Measurements from ENCODE around the gene CCL14. TPM values are rescaled to one million over a fixed set of nuclear protein-coding genes. Genes with fewer than 3 reads are reported as not detected.

CCL14 gene
- total RNA-seq, 1 experiment from 2014 or later = not detected

DNA sequence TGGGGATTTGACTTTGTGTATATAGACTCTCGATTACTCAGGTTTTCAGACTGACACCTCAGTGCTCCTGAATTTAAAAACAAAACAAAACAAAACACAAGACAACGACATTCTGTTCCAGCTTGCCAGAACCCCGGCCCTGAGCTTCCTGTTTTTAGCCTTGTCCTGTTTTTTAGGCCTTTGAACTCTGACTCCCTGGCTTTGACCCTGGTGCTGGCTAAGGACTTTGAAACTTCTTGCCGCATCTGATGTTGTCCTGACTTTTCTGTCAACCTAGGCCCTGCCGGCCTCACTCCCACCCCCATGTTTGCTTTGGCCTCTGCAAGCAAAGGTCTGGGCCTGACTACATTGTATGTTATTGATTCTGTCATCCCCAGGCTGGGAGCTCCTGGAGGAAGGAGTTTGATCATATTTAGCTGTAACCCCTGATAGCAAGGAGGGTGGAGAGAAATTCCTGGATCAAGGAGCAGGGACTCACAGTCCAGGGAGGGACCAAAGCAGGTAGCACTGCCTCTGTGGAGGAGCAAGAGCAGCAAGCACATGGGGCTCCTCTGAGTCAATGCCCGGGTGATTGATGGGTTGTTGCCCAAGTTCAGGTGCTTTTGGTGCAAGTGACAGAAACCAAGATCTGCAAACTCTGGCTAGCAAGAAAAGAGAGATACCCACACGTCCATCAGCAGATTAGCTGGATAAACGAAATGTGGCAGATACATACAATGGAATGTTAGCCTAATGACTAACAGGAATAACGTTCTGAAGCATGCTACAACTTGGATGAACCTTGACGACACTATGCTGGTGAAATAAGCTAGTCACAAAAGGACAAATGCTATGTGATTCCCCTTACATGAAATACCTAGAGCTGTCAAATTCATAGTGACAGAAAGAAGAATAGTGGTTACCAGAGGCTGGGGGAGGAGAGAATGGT is 12.9 kb downstream of the CCL14 start:
- Histone ChIP-seq H3K4me1 (ENCODE audit: control insufficient read depth, insufficient read depth, low read length) (peaks cover 5% of the 10 kb centered on the region; the same call in 1 of the 2 replicates), H3K27ac (ENCODE audit: low read length) (no peak overlapping the region), H3K36me3 (ENCODE audit: control insufficient read depth, insufficient read depth, low read length) (no peaks in the 10 kb centered on the region), H3K4me3 (ENCODE audit: low read depth in 2 of 2, low read length in 2 of 2) (no peak overlapping the region), H3K27me3 (ENCODE audit: control insufficient read depth, insufficient read depth, low read length) (no peaks in the 10 kb centered on the region), H3K9me3 (ENCODE audit: control insufficient read depth, insufficient read depth, low read depth, low read length) (no peaks in the 10 kb centered on the region)
- DNase-seq (ENCODE audit: low read depth, low spot score) (no peak), ATAC-seq (no peak)
- BruUV-seq (replicated peaks) = no TSS peak
- no peak for TF ChIP-seq TCF7L2 (IDR thresholded peaks at IDR 0.05; ENCODE audit: low read depth, low read length)
- TF ChIP-seq, protein P1, sequence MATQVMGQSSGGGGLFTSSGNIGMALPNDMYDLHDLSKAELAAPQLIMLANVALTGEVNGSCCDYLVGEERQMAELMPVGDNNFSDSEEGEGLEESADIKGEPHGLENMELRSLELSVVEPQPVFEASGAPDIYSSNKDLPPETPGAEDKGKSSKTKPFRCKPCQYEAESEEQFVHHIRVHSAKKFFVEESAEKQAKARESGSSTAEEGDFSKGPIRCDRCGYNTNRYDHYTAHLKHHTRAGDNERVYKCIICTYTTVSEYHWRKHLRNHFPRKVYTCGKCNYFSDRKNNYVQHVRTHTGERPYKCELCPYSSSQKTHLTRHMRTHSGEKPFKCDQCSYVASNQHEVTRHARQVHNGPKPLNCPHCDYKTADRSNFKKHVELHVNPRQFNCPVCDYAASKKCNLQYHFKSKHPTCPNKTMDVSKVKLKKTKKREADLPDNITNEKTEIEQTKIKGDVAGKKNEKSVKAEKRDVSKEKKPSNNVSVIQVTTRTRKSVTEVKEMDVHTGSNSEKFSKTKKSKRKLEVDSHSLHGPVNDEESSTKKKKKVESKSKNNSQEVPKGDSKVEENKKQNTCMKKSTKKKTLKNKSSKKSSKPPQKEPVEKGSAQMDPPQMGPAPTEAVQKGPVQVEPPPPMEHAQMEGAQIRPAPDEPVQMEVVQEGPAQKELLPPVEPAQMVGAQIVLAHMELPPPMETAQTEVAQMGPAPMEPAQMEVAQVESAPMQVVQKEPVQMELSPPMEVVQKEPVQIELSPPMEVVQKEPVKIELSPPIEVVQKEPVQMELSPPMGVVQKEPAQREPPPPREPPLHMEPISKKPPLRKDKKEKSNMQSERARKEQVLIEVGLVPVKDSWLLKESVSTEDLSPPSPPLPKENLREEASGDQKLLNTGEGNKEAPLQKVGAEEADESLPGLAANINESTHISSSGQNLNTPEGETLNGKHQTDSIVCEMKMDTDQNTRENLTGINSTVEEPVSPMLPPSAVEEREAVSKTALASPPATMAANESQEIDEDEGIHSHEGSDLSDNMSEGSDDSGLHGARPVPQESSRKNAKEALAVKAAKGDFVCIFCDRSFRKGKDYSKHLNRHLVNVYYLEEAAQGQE (IDR thresholded peaks at IDR 0.05; ENCODE audit: insufficient read depth in 1 of 2, low read depth in 2 of 2, low read length in 1 of 2) = no peak
- TF ChIP-seq POLR2AphosphoS5 (IDR thresholded peaks at IDR 0.05; ENCODE audit: low read depth, low read length) = no peak
- no peak for TF ChIP-seq SIN3A (IDR thresholded peaks at IDR 0.05; ENCODE audit: borderline replicate concordance, insufficient read depth, low read depth, low read length)
- TF ChIP-seq, protein P2, sequence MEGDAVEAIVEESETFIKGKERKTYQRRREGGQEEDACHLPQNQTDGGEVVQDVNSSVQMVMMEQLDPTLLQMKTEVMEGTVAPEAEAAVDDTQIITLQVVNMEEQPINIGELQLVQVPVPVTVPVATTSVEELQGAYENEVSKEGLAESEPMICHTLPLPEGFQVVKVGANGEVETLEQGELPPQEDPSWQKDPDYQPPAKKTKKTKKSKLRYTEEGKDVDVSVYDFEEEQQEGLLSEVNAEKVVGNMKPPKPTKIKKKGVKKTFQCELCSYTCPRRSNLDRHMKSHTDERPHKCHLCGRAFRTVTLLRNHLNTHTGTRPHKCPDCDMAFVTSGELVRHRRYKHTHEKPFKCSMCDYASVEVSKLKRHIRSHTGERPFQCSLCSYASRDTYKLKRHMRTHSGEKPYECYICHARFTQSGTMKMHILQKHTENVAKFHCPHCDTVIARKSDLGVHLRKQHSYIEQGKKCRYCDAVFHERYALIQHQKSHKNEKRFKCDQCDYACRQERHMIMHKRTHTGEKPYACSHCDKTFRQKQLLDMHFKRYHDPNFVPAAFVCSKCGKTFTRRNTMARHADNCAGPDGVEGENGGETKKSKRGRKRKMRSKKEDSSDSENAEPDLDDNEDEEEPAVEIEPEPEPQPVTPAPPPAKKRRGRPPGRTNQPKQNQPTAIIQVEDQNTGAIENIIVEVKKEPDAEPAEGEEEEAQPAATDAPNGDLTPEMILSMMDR (IDR thresholded peaks at IDR 0.05) = no peak
- CTCF ChIA-PET = interaction anchor here (0.6 to 0.7 kb wide), 2 partner anchors 174 to 1554 kb away, joined by 3 to 7 read pairs; no protein-coding TSS in a partner anchor
- POLR2A ChIA-PET = no interaction called here
- in situ Hi-C loops (cut with HindIII; ENCODE audit: low pct_unique_long_range_greater_than_20kb, low sequenced_read_pairs) (no loop called here), intact Hi-C loops (cut with micrococcal nuclease; ENCODE audit: unreplicated experiment) (no loop called here)

DNA sequence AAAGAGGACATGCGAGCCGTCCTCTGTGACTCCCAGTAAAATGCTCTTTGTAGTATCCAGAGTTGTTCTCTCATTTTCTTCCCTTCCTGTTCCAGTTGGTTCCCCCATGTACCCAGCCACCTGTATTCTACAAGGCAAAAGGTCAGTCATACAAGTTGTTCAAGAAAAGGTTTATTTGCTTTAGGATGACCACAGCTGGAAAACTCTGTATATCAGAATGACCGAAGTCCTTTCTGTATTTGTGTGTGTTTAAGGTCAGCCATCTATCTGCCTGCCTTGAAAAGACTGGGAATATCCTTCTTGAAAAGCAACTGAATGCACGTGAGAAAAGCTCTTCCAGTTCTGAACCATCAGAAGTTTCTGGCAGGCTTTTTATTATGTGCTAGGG is 13.6 kb downstream of the CCL14 start:
- intact Hi-C loops (cut with micrococcal nuclease; ENCODE audit: unreplicated experiment) = no loop called here
- no peak overlapping the region for H3K4me3 ChIP-seq (ENCODE audit: low read depth in 2 of 2, low read length in 2 of 2)
- H3K36me3 ChIP-seq (ENCODE audit: control insufficient read depth, insufficient read depth, low read length) = no peaks in the 10 kb centered on the region
- DNase-seq (ENCODE audit: low read depth, low spot score) (no peak), ATAC-seq (no peak)
- peaks cover 5% of the 10 kb centered on the region; the same call in 1 of the 2 replicates for H3K4me1 ChIP-seq (ENCODE audit: control insufficient read depth, insufficient read depth, low read length)
- no peaks in the 10 kb centered on the region for H3K9me3 ChIP-seq (ENCODE audit: control insufficient read depth, insufficient read depth, low read depth, low read length)
- in situ Hi-C loops (cut with HindIII; ENCODE audit: low pct_unique_long_range_greater_than_20kb, low sequenced_read_pairs) = no loop called here
- no peaks in the 10 kb centered on the region for H3K27me3 ChIP-seq (ENCODE audit: control insufficient read depth, insufficient read depth, low read length)
- H3K27ac ChIP-seq (ENCODE audit: low read length) = no peak overlapping the region
- ChIA-PET POLR2A (no interaction called here), CTCF (no interaction called here)
- no TSS peak for BruUV-seq (replicated peaks)
- TF ChIP-seq, protein P2 (IDR thresholded peaks at IDR 0.05) = no peak
- TF ChIP-seq POLR2AphosphoS5 (IDR thresholded peaks at IDR 0.05; ENCODE audit: low read depth, low read length) (no peak), SIN3A (IDR thresholded peaks at IDR 0.05; ENCODE audit: borderline replicate concordance, insufficient read depth, low read depth, low read length) (no peak), TCF7L2 (IDR thresholded peaks at IDR 0.05; ENCODE audit: low read depth, low read length) (no peak)
- TF ChIP-seq, protein P1 (IDR thresholded peaks at IDR 0.05; ENCODE audit: insufficient read depth in 1 of 2, low read depth in 2 of 2, low read length in 1 of 2) = no peak
